GM18861 (cell line): Measurements from ENCODE around the gene CDKN2B-AS1.

Source experiments
- ATAC-seq: cut with Tn5 transposase; IDR thresholded peaks from one replicate; pipeline ENCODE4 v1.9.1; 2021; ENCODE audit not compliant: unreplicated experiment

Gene CDKN2B-AS1

DNA sequence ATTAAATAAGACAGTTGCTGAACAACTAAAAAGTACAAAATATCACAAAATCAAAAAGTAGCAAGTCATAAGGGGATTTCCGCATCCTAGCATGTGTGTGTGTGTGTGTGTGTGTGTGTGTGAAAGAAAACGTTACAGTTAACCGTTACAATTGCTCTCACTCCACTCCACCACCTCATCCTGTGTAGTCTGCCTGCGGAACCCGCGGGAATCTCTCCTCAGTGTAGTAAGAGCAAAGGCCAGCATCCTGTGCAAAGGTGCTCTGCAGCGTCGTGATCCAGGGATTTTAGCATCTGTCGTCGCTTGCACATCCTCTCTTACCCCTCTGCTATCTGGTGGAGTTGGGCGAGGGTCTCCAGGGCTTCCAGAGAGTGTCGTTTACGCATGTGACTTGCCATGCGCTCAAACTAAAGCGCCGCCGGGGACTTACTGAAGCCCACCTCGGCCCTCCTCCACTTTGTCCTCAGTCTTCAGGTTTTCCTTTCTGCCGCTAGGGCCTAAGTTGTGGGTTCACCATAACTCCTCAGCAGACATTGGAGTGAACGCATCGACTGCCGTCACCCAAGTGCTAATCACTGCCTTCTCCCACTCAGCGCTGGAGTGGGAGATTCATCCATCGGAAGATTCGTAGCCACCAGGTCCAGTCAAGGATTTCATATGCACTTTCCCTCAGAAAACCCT, 10.6 kb downstream of the CDKN2B-AS1 start:
- no peak for ATAC-seq

DNA sequence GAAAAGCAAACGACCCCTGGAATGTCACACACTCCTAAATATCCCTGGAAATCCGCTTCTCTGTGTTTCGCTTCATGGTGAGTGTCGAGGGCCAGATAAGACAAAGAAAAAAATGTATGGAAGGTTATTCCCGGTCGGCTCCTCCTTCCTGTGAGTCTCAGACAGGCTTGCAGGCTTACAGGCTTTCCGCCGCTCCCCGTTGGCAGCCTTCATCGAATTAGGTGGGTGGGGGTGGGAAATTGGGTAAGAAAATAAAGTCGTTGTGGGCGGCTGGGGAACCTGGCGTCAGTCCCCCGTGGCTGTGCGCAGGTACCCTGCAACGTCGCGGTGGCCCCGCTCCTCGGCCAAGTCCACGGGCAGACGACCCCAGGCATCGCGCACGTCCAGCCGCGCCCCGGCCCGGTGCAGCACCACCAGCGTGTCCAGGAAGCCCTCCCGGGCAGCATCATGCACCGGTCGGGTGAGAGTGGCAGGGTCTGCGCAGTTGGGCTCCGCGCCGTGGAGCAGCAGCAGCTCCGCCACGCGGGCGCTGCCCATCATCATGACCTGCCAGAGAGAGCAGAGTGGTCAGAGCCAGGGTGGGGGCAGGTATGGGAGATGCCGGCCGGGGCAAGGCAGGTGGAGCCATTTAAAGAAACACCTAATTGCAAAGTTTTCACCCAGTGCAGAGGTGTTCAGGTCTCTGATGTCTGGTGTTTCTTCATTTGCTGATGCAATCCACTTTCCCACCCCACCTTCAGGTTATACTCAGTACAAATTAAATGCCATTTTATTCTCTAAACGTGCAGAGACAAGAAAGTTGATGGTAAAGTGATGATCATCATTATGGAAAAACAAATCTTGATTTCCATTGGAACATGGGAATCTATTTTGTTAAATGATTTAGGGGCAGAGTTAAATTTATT, 11.4 kb downstream of the CDKN2B-AS1 start:
- no peak for ATAC-seq

DNA sequence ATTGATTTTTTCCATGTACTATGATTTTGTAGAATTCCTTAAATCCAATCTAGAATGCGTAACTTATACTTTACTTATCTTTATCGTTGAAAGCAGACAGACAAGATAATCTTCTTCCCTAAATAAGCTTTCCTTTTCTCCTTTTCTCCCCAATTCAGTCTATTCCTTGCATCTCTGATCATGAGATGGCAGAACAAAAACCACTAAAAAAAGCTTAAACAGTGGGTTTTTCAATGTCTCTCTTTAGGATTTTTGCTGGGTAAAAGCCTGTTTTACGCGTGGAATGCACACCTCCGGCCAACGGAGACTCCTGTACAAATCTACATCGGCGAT, 13.8 kb downstream of the CDKN2B-AS1 start:
- no peak for ATAC-seq

DNA sequence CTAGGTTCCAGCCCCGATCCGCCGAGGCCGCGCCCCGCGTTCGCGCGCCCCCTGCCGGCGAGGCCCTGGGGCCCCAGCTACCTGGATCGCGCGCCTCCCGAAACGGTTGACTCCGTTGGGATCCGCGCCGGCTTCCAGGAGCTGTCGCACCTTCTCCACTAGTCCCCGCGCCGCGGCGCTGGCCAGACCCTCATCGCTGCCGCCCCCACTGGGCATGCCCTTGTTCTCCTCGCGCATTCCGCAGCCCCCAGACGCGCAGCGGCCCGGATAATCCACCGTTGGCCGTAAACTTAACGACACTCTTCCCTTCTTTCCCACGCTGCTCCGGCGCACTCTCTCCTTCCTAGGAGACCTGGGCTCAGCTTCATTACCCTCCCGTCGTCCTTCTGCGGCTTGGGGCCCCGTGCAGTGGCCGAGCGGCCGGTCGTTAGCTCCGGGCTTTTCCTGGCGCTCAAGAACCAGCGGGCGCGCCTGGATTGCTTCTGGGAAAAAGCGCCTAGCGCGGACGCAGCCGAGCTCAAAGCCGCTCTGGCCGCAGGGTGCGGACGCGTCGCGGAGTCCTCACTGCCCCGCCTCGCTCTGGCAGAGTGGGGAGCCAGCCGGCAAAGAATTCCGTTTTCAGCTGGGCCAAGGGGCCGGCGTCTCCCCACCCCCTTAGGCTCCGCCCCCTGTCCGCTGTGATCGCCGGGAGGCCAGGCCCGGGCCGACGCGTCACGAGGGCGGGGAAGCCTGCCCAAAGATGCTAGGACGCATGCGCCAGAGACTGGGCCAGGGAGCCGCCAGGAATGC, 14.3 kb downstream of the CDKN2B-AS1 start, which contains the start of gene CDKN2B:
Gene CDKN2B (minus strand): TSS at position 589 of the 789 bp plus-strand sequence. CDS start 352 bp downstream, at position 237.
- ATAC-seq = peak; percentile 61

DNA sequence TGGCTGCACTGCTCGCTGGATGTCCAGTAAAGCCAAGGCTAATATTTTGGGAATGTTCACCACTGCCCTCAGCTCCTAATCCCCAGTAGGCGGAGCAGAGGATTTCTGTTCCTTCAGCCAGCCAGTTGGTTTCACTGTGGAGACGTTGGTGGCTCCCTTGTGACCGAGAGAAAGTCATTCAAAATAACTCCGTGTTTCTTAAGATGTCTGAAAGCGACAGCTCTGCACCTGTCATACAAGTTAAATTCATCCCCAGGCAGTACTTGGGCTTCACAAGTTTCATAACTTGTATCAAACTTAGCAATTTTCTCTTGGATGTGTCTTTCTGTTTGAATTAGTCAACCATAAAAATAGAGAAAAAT, 14.9 kb downstream of the CDKN2B-AS1 start:
- ATAC-seq = no peak

DNA sequence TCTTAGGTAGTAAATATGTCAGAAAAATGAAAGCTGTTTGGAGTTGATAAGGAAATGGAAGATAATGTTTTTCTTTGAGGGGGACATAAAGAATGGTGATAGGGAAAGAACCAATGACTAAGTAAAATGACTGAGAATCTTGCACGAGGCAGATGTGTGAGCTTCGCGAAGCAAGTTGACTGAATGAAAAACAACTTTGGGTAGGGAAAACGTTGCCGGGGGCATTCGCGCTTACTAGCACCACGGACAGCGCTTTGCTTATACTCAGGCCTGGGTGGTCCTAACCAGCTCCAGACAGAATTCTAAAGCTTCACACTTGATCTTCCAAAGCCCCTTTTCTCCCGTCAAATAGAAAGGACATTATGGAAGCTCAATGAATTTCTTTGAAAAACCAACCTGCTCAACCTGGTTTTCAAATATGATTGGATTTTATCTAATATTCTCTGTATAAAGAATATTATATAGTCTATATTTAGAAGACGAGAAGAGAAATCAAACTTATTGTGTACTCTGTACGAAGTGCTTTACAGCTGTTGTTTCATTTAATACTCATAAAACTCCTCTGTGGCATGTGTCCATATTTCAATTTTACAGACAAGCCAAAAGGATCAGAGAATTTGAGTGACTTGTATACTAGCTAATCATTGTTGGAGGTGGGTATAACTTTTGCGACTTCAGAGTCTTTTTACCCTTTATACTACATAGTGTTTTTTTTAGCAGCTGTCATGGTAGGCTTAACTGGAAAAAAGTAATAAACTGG, 16.5 kb downstream of the CDKN2B-AS1 start:
- no peak for ATAC-seq

DNA sequence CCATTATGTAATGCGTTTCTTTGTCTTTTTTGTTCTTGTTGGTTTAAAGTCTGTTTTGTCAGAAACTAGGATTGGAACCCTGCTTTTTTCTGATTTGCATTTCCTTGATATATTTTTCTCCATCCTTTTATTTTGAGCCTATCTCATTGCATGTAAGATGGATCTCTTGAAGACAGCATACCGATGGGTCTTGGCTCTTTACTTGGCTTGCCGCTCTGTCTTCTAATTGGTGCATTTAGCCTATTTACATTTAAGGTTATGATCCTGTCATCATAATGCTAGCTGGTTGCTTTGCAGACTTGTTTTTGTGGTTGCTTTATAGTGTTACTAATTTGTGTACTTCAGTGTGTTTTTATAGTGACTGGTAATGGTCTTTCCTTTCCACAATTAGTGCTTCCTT, 27.8 kb downstream of the CDKN2B-AS1 start:
- ATAC-seq = no peak

DNA sequence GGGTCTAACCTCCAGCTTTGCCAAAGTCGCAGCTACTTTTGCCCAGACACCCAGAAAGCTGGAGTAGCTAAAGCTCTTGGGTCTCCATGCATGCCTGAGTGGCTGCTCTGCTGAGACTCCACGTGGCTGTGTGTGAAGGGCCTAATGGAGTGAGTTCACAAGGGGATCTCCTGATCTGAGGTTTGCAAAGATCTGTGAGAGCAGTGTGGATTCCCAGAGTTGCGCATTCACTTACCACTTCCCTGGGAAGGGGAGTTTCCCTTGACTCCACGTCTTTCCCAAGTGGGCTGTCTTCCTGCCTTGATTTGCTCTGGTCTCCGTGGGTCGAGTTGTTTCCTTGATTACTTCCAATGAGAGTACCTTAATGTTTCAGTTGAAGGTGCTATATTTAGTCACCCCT, 32.1 kb downstream of the CDKN2B-AS1 start:
- ATAC-seq = no peak

DNA sequence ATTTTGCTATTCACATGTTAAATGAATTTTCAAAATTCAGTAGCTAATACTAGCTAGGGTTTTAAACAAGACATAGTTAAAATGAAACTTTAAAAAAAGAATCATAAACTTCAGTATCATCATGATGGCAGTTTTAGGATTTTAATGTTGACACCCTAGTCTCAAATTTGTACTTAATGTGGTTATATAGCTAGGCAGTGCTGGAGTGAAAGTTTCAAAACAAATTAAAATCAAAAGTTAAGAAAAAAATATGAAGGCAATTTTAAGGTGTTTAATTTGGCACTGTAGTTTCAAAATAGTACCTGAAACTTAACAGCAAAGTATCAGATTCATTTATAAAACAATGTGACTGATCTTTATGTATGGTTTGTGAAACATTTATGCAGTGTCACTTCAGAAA, 33.8 kb downstream of the CDKN2B-AS1 start:
- no peak for ATAC-seq

DNA sequence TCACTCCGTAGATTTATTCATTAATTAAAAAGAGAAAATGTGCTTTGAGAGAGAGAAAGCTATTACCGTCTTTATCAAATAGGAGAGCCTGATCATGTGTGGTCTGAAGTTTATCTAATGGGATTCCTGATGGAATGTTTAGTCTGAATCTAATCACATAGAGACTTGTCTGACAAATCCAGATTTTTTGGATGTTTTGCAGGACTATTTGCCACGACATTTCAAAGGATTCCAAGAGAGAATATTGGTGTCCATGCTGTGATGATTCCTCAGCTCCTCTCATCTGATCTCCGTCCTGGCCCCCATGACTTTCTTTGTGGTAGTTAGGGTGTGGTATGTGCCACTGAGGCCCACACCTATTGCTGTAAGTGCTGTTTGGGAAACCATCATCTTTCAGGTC, 34.6 kb downstream of the CDKN2B-AS1 start:
- no peak for ATAC-seq

DNA sequence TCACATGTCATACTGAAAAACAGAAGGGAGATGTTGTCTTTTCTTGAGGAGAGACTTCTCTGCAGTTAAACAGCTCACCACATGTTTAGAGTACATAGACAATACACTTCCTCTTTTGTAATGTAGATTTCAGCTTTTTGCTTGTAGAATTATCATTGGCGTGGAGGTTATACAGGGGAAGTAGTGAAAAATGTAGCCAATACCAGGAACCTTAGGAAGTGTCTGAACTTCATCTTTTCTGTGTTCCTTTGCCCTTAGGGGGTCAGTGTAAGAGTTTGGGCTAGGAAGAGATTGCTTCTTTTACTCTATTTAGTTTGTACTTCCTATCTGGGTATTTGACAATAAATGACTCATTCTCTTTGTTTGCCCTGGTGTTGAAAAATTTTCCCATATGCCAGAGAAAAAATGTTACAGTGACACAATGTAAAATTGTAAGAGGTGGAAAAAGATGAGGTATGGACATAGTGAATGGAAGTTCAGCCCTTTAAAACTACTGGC, 35.6 kb downstream of the CDKN2B-AS1 start:
- peak; percentile 89 for ATAC-seq

DNA sequence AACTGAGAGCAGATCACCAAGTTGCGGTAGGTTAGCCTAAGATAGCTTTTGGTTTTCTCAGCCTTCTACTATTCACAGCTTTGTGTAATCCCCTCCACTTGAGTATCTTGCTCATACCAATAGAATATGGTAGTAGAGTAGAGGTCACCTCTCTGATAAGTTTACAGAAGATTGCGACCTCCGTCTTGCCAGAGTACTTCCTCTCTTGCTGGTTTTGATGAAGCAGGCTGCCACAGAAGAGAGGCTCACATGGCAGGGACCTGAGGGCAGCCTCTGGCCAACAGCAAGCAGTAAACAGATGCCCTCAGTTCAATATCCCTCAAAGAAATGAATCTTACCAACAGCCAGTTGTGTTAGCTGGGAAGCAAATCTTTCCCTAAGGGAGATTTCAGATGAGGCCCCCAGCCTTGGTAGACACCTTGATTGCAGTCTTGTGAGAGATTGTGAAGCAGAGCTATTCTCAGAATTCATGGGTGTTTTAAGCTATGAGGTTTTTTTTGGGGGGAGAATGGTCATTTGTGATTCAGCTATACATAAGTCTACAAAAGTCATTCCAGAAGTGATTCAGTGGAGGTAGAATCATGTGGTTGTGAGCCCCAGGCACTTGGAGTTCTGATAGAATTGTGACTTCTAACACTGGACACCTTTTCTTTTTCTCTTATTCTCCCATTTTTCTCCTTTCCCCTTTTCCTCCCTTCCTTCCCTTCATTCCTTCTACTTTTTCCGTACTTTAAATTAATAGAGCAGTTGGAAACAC, 37.2 kb downstream of the CDKN2B-AS1 start:
- ATAC-seq = no peak

DNA sequence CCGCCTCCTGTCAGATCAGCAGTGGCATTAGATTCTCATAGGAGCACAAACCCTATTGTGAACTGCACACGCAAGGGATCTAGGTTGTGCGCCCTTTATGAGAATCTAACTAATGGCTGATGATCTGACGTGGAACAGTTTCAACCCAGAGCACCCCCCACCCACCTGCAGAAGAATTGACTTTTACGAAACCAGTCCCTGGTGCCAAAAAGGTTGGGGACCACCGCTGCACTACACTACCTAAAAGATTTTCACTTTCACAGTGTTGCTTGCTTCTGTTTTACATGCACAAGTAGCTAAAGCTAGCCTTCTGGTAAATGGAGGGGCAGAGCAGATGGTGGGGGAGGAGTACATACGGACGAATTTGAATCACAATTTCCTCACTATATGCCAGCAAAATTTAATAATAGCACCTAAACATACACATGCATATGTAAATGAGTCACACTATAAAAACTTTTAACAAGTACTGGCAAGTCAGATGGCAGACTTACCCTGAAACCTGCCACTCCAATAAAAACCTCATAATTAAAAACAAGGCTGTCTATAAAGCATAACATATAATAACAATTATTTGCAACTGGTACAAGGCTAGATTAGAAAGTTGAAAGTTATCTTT, 38.5 kb downstream of the CDKN2B-AS1 start:
- ATAC-seq = no peak

DNA sequence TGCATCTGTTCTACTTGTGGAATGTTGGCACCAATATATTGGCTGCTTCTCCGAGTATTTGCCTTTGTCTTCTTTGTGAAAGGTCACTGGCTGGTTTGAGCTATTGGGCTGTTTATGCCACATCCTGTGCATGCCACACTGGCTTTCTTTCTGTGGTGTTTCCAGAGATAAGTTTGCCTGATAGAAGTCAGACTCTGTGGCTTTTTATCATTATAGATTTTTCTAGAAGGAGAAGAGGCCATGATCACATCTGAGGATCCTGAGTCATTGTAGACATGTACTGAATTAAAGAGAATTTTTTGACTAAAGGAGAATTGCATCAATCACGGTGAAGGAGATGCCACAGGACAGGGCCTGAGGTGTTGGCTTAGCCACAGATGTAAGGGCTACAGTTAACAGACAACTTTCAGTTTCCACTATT, 41.0 kb downstream of the CDKN2B-AS1 start:
- ATAC-seq = no peak

DNA sequence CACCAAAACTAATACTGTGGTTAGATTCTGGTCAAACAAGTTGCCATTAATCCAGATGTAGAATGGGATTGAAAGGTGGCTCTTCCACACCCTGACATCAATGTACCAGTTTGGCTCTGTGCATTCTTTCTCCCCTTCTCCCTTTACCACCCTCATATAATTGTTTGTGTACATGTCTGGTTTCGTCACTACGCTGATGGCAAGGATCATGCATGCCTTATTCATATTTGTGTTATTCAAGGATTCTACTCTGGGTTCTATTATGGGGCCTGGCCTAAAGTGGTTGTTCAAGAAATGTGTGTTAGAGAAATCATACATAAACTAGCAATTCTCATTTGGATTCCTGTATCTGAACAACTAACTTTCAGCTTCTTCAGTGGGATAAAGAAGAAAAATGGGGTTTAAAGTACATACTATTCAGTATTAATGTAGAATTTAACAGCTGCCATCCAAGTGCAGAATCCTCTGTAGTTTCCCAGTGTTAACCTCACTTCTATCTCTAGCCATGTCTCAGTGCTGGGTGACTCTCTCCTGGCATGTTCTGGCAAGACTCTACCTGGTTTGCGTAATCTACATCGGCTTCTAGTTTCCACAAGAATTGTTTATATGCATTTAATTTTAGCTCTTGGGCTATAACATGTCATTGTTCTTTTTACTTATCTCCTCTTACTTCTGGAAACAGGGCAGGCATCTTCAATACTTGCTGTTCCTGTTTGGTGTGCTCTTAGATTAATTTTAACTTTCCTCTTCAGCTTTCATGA, 42.5 kb downstream of the CDKN2B-AS1 start:
- no peak for ATAC-seq

DNA sequence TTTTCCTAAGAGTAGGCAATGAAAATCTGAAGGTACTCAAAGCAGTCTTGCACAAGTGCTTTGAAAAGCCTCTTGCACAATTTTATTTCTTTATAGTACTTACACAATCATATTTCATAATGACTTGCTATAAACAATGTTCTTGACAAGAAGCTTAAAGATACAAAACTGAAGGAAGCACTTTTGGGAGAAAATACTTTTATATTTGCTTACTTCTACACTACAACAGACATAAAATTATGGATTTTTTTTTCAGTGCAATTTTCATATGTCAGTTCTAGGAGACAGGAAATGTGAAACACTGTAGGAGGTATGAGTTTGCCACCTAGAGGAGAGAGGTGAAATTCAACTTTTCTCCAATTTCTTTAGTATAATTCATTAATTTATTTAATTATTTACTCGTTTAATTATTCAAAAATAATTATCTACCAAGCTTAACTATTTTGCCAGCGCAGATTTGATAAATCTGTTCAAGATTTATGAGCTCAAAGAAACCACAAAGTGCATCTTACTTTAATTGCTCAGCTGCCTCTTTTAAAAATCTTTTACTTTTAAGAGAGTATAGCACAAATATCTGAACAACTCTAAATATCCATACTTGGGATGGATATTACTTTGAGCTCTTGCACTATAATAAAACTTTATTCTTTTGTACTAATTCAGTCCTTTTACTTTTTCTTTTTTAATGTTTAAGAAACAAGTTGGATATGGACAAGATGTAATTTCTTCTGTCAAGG, 43.5 kb downstream of the CDKN2B-AS1 start:
- ATAC-seq = peak; percentile 73

DNA sequence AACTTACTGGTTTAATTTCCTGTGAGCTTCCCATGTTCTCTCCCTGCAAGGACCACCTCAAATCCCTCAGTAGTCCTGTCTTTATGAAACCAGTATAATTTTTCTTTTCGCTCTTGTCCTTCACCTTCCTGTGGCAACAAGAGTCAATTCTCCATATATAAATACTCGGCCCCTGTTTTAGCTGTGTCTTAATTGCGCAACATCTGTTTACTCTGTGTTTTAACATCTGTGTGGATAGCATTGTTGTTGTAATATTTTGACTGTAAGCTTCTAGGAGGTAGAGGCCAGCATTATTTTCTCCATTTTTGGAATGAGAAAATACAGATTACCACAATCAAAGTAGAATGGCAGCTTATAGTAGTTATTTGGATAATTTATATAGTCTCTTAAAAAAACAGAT, 44.7 kb downstream of the CDKN2B-AS1 start:
- ATAC-seq = no peak

DNA sequence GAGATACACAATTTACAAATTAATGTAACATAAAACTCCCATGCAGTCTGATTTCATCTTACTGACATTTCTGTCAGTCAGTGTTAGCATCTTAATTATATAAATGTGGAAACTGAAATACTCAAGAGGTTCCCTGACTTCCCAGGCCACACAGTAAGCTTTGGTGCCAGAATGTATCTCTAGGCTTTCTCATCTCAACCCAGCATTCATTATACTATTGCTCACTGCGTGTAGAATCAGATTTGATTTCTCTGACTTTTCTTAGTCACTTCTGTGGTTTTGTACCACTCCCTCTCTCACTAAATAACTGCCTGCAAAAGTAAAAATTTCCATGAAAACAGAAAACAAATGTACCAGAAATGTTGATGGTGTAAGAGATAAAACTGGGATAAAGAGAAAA, 46.2 kb downstream of the CDKN2B-AS1 start:
- no peak for ATAC-seq
